Transverse colon (tissue), 4 donors: ENCODE measurements around the gene ACKR3. TPM values are rescaled to one million over a fixed set of nuclear protein-coding genes. Genes with fewer than 3 reads are reported as not detected.

ENCODE experiments used
- DNase-seq: peaks from one replicate; pipeline ENCODE4 v3.0.0-alpha.2; 2019
- H3K27ac ChIP-seq, 4 donors: fragments of 200-600 bp; sonication (generic); 2 replicates each; pipeline ENCODE4 v1.5.1; 2016 to 2018; ENCODE audit warnings: inconsistent platforms in 4 of 4
- H3K27me3 ChIP-seq: fragments of 200-600 bp; sonication (generic); 2 replicates; pipeline ENCODE4 v1.5.1; 2017; ENCODE audit warnings: inconsistent platforms
- H3K36me3 ChIP-seq, 4 donors: fragments of 200-600 bp; sonication (generic); 2 replicates each; pipeline ENCODE4 v1.5.1; 2017 to 2019; ENCODE audit warnings: inconsistent platforms in 4 of 4
- H3K4me1 ChIP-seq, 4 donors: fragments of 200-600 bp; sonication (generic); 2 replicates each; pipeline ENCODE4 v1.5.1; 2017 to 2020; ENCODE audit warnings: inconsistent platforms in 4 of 4
- H3K4me3 ChIP-seq, 4 donors: fragments of 200-600 bp; sonication (generic); 1 replicate in 1 of 4; 2 replicates in 3 of 4; pipeline versions ENCODE4 v1.5.1 to v1.6.1; 2017 to 2019; ENCODE audit warnings: inconsistent platforms in 4 of 4
- H3K9me3 ChIP-seq, 2 donors: fragments of 200-600 bp; sonication (generic); 2 replicates each; pipeline ENCODE4 v1.5.1; 2017 to 2019; ENCODE audit warnings: inconsistent platforms in 2 of 2
- EP300 ChIP-seq: sonication (generic); formaldehyde crosslinking; IDR thresholded peaks from one replicate; pipeline ENCODE4 v1.6.1; 2017; ENCODE audit warnings: antibody characterized with exemption, low read depth
- POLR2A ChIP-seq: fragments of 450-650 bp; IDR thresholded peaks from one replicate; pipeline ENCODE4 v1.6.1; 2016; ENCODE audit warnings: antibody characterized with exemption, mild to moderate bottlenecking, moderate library complexity
- POLR2AphosphoS5 ChIP-seq, 3 donors: sonication (generic); formaldehyde crosslinking; IDR thresholded peaks; one replicate each; pipeline ENCODE4 v1.6.1; 2016; ENCODE audit warnings: antibody characterized with exemption in 3 of 3
- WGBS, 2 donors: methylation state at CpG; one replicate each; pipeline ENCODE4 v1.1.5; 2018; ENCODE audit warnings: low coverage in 1 of 2; 5-methylcytosine and 5-hydroxymethylcytosine counted together
- in situ Hi-C, 4 donors: fragments of 200-750 bp; cut with MboI; loops; one replicate each; pipeline versions ENCODE4 v1.15.0 to v1.15.1; 2017; ENCODE audit warnings: low sequenced_read_pairs in 3 of 4, low pct_ligation_motif_present in 1 of 4, low pct_unique_long_range_greater_than_20kb in 1 of 4
- intact Hi-C: fragments of 100-400 bp; cut with DNase I; formaldehyde crosslinking; loops from one replicate; pipeline ENCODE4 v1.15.1; 2023; ENCODE audit warnings: low total_unique reads
- total RNA-seq, 4 donors: library from RNA; depleted of rRNA; stranded (reverse); fragments of >200 nt; gene quantifications; one replicate each; pipeline ENCODE4 v1.1.0, GENCODE V29; 2016
- TF ChIP-seq, protein P1 (sequence below), 5 experiments: fragments of 200-600 bp in 3 of 5; fragments of 450-650 bp in 2 of 5; sonication (generic) in 3 of 5; IDR thresholded peaks; 1 replicate in 2 of 5; 2 replicates in 3 of 5; pipeline ENCODE4 v1.5.1; 2016 to 2017; ENCODE audit warnings: antibody characterized with exemption in 5 of 5, inconsistent platforms in 3 of 5, mild to moderate bottlenecking in 2 of 5, moderate library complexity in 1 of 5

The ACKR3 gene
- total RNA-seq, 4 donors from 2014 or later: 4.2 to 16.5 (median 7.7) TPM

DNA sequence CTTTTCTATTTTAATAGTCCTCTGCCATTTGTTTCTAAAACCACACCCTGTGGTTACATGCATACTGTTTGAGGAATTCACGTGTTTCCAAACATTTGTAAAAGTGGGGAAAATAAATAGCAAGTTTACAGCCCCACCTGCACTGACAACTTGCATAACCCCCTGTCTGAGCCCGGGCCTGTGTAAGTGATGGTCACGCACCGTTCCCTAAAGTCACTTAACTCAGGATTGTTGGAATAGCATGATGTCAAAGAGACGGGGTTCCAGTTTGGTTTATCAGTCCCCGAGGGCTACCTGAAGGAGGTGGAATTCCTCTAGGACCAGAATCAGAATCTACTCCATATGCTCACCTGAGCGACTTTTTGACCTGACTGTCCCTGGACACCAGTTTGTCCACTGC is 30.5 kb downstream of the ACKR3 start:
- Histone ChIP-seq H3K9me3 (no peaks in the 10 kb centered on the region), H3K4me1 (no peaks in the 10 kb centered on the region), H3K27ac (no peak overlapping the region), H3K4me3 (no peak overlapping the region), H3K36me3 (no peaks in the 10 kb centered on the region), H3K27me3 (no peaks in the 10 kb centered on the region)
- TF ChIP-seq, protein P1, sequence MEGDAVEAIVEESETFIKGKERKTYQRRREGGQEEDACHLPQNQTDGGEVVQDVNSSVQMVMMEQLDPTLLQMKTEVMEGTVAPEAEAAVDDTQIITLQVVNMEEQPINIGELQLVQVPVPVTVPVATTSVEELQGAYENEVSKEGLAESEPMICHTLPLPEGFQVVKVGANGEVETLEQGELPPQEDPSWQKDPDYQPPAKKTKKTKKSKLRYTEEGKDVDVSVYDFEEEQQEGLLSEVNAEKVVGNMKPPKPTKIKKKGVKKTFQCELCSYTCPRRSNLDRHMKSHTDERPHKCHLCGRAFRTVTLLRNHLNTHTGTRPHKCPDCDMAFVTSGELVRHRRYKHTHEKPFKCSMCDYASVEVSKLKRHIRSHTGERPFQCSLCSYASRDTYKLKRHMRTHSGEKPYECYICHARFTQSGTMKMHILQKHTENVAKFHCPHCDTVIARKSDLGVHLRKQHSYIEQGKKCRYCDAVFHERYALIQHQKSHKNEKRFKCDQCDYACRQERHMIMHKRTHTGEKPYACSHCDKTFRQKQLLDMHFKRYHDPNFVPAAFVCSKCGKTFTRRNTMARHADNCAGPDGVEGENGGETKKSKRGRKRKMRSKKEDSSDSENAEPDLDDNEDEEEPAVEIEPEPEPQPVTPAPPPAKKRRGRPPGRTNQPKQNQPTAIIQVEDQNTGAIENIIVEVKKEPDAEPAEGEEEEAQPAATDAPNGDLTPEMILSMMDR (IDR thresholded peaks at IDR 0.05): no peak
- TF ChIP-seq POLR2AphosphoS5 (IDR thresholded peaks at IDR 0.05) (no peak), POLR2A (no peak), EP300 (no peak)
- no peak for DNase-seq
- in situ Hi-C loops (no loop called here), intact Hi-C loops (no loop called here)
- 58 to 77% methylated on average over 2 to 7 of the region's 7 CpGs for WGBS, 2 donors

DNA sequence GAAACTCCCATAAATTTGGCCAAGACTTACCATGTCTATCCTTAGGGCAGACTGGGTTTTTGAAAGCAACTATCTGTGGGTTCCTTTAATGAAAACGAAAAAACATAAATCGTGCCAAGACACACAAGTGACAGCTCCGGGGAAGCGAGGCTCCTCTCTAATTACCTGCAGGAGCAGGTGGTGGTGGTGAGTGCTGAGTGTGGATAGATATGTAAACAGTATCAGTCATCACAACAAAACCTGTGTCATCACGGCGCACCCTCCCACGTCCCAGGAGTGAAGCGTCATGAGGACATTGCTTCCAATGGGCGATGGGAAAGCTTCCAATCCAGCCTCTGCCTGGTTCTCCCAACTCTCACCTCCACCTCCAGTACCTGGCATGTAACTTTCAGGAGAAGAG is 31.3 kb downstream of the ACKR3 start:
- WGBS, 2 donors: 79% methylated on average over 9 of the region's 9 CpGs; no CpG with 5 or more reads in 1 of the 2 donors
- Histone ChIP-seq H3K36me3 (no peaks in the 10 kb centered on the region), H3K4me1 (no peaks in the 10 kb centered on the region), H3K27me3 (no peaks in the 10 kb centered on the region), H3K9me3 (no peaks in the 10 kb centered on the region), H3K4me3 (no peak overlapping the region), H3K27ac (no peak overlapping the region)
- TF ChIP-seq, protein P1 (IDR thresholded peaks at IDR 0.05): no peak
- TF ChIP-seq POLR2A: no peak
- no peak for TF ChIP-seq POLR2AphosphoS5 (IDR thresholded peaks at IDR 0.05)
- TF ChIP-seq EP300: no peak
- in situ Hi-C loops: no loop called here
- intact Hi-C loops: no loop called here
- DNase-seq: no peak

DNA sequence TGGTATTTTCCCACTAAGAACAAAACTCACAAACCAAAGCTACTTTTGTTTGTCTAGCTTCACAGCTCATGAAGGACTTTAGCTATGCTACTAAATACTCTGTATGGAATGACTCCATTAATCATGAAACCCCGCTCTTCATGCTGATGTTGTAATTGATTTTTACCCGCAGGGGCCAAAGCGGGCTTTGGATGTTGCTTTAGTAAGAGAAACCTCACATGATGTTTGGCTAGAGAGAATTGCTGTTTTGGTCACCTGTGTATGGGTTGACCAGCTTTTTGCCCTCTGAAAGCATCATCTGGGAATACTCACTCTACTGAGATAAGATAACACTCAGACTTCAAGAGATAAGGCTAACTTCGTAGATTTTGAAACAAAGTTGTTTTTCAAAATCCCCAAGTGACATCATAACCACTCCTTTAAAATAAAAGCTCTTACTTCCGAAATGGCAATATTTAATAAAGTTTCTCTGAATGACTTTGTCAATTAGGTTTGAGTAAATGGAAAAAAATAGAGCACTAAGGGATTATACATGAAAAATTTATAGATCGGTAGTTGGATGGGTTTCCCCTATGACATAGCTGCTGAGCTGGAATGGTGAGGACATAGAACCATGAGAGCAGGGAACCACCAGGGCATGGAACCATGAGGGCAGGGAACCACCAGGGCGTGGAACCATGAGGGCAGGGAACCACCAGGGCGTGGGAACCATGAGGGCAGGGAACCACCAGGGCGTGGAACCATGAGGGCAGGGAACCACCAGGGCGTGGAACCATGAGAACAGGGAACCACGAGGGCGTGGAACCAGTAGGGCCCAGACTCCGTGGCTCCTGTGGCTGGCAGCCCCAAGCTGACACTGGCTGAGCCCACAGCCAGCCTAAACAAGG is 31.9 kb downstream of the ACKR3 start:
- no peaks in the 10 kb centered on the region for H3K27me3 ChIP-seq
- no peaks in the 10 kb centered on the region for H3K4me1 ChIP-seq
- TF ChIP-seq EP300 (no peak), POLR2A (no peak), POLR2AphosphoS5 (IDR thresholded peaks at IDR 0.05) (no peak)
- TF ChIP-seq, protein P1 (IDR thresholded peaks at IDR 0.05): no peak
- no peak overlapping the region for H3K27ac ChIP-seq
- no peaks in the 10 kb centered on the region for H3K9me3 ChIP-seq
- in situ Hi-C loops: no loop called here
- no peaks in the 10 kb centered on the region for H3K36me3 ChIP-seq
- no peak overlapping the region for H3K4me3 ChIP-seq
- intact Hi-C loops: no loop called here
- no peak for DNase-seq
- WGBS, 2 donors: 75 to 76% methylated on average over 8 to 13 of the region's 13 CpGs

DNA sequence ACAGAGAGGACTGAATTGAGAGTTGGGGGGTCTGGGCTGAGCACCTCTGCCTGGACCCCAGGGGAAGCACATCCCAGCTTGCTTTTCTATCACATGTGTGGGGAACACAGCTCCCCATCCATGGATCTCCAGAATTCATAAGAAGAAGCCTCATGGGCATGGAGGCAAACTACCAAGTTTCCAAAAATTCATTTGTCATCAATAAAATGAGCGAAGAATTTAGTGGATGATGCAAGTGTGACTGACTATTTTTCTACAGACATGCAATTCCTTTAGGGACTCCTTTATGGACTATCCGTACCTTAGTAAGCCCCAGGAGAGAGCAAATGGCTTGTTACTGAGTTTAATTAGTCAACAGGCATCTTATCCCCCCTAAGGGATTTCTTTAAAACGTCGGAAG is 33.1 kb downstream of the ACKR3 start:
- intact Hi-C loops (no loop called here), in situ Hi-C loops (no loop called here)
- WGBS, 2 donors: 87 to 100% methylated on average over 1 to 4 of the region's 4 CpGs
- H3K27me3 ChIP-seq: no peaks in the 10 kb centered on the region
- no peaks in the 10 kb centered on the region for H3K9me3 ChIP-seq
- no peak for DNase-seq
- TF ChIP-seq POLR2A: no peak
- TF ChIP-seq POLR2AphosphoS5 (IDR thresholded peaks at IDR 0.05): no peak
- TF ChIP-seq, protein P1 (IDR thresholded peaks at IDR 0.05): no peak
- no peak for TF ChIP-seq EP300
- H3K36me3 ChIP-seq: no peaks in the 10 kb centered on the region
- no peak overlapping the region for H3K4me3 ChIP-seq
- no peaks in the 10 kb centered on the region for H3K4me1 ChIP-seq
- H3K27ac ChIP-seq: no peak overlapping the region
